Ishikawa (cell line): ENCODE data around the gene UHRF2.

Experiments used
- EP300 ChIP-seq: IDR thresholded peaks from 2 replicates; pipeline ENCODE4 v1.6.1; 2012; ENCODE audit warnings: borderline replicate concordance
- RAD21 ChIP-seq: IDR thresholded peaks from 2 replicates; pipeline ENCODE4 v1.6.1; 2012; ENCODE audit warnings: low read depth
- TCF12 ChIP-seq: IDR thresholded peaks from 2 replicates; pipeline ENCODE4 v1.6.1; 2012; ENCODE audit warnings: low read depth
- YY1 ChIP-seq: IDR thresholded peaks from 2 replicates; pipeline ENCODE4 v1.6.1; 2012; ENCODE audit warnings: low read depth
- TF ChIP-seq, protein P1 (sequence below): IDR thresholded peaks from 2 replicates; pipeline ENCODE4 v1.6.1; 2012; ENCODE audit warnings: low read depth, mild to moderate bottlenecking

DNA sequence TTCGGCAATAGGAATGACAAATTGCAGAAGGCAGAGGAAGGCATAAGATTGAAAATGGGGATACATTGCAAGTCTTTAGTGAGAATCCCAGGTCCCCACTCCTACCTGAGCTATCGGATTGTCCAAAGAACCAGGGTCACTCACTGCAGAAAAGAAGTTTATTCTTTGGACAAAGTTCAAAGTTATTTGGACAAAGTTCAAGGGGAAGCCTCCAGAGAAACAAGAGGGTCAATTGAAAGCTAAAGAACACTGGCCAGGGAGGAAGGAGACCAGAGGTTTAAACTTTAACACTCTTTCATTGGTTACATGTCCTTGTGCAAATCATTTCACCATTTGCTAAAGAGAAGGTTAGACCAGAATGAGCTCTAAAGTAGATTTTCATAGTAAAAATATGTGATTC, 5.2 kb upstream of the UHRF2 start:
- TF ChIP-seq RAD21 (no peak), TCF12 (no peak), EP300 (no peak), YY1 (no peak)
- TF ChIP-seq, protein P1, sequence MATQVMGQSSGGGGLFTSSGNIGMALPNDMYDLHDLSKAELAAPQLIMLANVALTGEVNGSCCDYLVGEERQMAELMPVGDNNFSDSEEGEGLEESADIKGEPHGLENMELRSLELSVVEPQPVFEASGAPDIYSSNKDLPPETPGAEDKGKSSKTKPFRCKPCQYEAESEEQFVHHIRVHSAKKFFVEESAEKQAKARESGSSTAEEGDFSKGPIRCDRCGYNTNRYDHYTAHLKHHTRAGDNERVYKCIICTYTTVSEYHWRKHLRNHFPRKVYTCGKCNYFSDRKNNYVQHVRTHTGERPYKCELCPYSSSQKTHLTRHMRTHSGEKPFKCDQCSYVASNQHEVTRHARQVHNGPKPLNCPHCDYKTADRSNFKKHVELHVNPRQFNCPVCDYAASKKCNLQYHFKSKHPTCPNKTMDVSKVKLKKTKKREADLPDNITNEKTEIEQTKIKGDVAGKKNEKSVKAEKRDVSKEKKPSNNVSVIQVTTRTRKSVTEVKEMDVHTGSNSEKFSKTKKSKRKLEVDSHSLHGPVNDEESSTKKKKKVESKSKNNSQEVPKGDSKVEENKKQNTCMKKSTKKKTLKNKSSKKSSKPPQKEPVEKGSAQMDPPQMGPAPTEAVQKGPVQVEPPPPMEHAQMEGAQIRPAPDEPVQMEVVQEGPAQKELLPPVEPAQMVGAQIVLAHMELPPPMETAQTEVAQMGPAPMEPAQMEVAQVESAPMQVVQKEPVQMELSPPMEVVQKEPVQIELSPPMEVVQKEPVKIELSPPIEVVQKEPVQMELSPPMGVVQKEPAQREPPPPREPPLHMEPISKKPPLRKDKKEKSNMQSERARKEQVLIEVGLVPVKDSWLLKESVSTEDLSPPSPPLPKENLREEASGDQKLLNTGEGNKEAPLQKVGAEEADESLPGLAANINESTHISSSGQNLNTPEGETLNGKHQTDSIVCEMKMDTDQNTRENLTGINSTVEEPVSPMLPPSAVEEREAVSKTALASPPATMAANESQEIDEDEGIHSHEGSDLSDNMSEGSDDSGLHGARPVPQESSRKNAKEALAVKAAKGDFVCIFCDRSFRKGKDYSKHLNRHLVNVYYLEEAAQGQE: no peak
